Measurements from ENCODE around the gene CPOX.

Gene CPOX

DNA sequence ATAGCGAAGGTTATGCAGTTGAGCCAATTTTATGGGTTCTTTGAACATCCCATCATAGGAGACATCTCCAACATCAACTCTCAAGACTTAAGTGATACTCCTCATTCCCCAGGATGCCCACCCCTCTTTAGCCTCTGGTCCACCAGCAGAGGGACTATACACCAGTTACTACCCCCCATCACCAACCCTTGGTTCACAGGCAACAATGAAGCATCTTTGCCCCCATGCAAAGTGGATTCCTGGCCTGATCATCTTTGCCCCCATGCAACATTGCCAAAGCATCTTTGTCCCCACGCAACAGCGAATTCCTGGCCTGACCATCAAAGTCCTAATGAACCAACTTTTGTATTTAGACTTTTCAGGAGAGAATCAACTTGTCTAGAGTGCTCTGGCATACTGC lies 42.6 kb downstream of the CPOX start:
- H3K4me3 ChIP-seq (ENCODE audit: low read depth, low read length), result no peak overlapping the region
- DNase-seq (ENCODE audit: low read depth), result no peak

DNA sequence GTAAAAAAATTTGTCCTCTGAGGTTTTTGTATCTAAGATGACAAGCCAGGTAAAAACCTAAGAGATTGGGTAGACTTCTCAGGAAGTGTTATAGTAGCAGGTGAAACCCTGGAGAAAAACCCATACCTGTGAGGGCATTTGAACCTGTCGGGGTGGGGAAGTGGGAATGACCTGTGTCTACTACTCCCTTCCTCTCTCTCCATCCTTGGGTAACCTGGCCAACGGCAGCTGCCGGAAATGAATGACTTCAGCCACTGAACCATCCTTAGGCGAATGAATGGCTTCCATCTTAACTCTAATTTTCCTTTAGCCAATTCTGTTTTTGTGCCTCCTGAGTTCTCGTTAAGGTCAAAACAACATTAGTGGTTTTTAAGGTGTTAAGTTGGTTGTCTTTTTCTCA lies 44.9 kb downstream of the CPOX start:
- H3K4me3 ChIP-seq (ENCODE audit: low read depth, low read length), result no peak overlapping the region
- DNase-seq (ENCODE audit: low read depth), result no peak

DNA sequence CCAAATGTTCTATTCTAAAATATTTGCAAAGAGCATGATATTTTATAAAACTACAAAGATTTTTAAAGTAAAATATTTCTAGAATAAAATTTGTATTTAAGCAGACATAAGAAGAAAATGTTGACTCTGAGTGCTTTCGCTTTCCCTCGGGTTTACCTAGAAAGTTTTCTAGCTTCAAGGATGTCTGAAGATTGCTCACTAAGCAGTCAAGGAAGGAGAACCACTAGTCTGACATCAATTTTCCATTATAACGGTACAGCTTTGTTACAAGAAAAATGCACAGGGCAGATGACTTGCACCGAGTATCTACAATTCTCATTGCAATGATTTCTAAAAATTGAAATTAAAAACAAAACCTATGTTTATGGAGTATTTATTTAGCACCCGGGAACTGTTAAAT lies 47.5 kb downstream of the CPOX start:
- DNase-seq (ENCODE audit: low read depth), result no peak
- H3K4me3 ChIP-seq (ENCODE audit: low read depth, low read length), result no peak overlapping the region

DNA sequence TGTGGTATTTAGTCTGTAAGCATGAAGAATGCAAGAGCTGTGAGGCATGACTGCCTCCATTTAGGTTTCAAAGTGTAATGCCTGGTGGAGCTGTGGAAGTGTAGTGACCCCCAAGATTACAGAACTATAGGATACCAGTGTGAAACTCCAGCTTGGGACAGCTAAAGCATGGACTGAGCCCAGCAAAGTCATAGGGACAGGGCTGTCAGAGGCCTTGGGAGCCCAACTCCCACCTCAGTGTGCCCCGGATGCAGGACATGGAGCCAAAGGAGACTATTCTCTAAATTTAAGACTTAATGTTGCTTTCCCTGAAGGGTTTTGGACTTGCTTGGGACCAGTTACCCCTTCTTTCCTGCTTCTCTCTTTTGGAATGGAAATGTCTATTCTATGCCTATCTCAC lies 50.8 kb downstream of the CPOX start:
- no peak overlapping the region for H3K4me3 ChIP-seq (ENCODE audit: low read depth, low read length)
- DNase-seq (ENCODE audit: low read depth), result no peak

DNA sequence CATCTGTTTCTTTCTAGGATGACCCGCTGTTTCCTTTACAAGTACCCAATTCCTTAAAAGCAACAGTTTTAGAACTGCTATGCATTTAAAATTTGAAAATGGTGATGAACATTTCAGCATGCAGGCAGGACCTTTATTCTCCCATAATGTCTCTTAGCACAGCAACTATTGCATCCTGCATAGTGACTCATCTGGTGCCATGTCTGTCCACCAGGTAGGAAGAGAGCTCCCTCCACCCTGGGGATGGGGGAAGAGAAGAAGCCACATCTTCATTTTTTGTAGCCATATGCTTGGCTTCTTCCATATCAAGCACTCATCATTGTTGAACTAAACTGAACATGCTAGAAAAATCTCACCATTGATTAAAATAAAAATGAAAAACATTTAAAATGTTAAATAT lies 51.7 kb downstream of the CPOX start:
- DNase-seq (ENCODE audit: low read depth), result no peak
- H3K4me3 ChIP-seq (ENCODE audit: low read depth, low read length), result no peak overlapping the region

DNA sequence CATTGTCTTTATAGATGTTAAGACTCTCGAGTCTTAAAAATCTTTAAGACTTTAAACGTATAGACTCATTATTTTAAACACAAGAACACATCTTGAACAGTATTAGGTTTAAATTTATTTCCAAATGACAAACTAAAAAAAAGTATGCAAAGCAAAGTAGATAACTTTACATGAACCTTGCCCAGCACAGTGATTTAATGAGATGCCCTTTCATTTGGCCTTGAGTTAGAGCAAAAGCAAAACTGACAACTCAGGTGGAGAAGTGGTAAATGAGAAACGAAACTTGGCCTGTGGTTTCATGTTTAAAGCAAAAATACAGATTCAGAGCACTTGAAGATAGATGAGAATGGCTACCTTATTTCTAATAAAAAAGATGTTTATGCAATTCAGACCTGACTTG lies 53.1 kb downstream of the CPOX start:
- no peak overlapping the region for H3K4me3 ChIP-seq (ENCODE audit: low read depth, low read length)
- no peak for DNase-seq (ENCODE audit: low read depth)

DNA sequence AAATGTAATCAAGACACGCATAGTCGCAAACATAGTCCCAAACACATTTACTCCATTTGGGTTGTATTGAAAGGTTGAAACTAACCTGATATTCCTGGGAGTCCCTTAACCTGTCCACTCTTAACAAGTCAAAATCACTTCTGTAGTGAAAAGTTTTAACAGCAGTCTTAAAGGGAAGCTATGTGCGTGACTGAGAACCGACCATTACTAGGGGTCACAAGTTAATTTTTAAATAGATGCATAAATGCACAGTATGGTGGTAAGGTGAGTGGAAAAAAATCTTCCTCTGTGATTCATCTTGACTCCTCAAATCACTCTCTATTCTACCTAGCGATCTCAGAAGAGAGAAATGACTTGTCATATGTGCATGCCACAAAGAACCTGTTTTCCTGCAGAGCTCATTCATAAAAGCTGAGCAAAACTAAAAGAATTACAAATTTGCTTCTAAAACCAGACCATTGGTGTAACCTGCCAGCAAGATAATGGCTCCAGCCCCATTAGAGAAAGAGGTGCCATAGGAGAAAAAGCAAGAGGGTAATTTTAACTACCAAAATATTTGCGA lies 56.9 kb downstream of the CPOX start:
- H3K4me3 ChIP-seq (ENCODE audit: low read depth, low read length), result no peak overlapping the region
- DNase-seq (ENCODE audit: low read depth), result no peak

DNA sequence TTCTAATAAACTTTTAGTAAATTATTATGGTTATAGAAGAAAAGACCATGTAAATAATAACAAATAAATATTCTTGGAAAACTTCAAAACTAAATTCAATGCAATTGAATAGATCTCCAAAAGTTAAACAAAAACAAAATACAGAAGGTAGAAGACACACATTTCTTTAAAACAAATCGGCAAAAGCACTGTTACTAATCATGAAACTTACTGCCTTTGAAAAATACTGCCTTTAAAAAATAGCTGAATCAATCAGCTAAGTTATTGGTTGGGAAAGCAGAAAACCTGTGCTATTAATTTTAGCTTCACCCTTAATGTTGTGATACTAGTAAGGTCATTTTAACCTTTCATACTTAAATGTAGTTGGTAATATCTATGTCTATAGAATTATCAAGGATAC lies 58.7 kb downstream of the CPOX start:
- no peak for DNase-seq (ENCODE audit: low read depth)
- H3K4me3 ChIP-seq (ENCODE audit: low read depth, low read length), result no peak overlapping the region

DNA sequence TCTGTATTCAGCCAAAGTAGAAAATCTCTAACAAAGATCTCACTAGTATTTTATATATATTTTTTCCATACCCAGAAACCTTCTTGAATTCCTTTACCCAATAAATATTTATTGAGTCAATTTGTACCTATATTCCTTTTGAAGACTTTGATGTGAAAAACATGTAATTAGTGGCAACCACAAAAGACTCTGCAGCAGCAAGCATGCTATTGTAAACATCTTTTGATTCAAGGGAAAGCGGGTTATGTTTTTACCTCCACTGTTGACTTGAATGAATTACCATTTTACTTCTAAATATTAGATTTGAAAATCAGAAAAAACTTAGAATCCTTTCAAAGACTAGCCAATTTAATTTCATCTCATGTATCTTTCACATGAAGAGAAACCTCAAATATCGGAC lies 59.2 kb downstream of the CPOX start:
- no peak for DNase-seq (ENCODE audit: low read depth)
- no peak overlapping the region for H3K4me3 ChIP-seq (ENCODE audit: low read depth, low read length)

DNA sequence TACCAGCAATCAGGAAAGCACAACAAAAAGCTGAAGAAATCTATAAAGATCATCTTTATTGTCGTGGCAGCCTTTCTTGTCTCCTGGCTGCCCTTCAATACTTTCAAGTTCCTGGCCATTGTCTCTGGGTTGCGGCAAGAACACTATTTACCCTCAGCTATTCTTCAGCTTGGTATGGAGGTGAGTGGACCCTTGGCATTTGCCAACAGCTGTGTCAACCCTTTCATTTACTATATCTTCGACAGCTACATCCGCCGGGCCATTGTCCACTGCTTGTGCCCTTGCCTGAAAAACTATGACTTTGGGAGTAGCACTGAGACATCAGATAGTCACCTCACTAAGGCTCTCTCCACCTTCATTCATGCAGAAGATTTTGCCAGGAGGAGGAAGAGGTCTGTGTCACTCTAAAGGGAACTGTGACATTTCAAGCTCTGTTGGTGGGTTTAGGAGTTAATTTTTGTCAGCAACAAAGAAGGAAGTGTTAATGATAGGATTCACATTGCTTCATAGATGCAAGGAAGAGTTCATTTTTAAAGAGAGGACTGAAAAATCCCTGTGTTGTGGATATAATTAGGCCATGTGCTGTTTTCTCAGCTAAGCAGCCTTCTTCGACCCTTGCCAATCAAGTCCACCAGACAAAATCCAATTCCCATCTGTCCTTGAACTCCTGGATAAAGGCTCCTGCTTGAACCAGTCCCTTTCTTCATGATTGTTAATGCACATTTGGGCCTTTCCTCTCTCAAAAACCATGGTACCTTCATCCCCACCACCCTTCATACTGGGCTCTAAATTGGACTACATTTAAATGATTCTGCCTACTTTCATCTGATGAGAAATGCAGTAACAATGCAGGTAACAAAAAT lies 60.5 kb downstream of the CPOX start:
- DNase-seq (ENCODE audit: low read depth), result no peak
- H3K4me3 ChIP-seq (ENCODE audit: low read depth, low read length), result no peak overlapping the region

DNA sequence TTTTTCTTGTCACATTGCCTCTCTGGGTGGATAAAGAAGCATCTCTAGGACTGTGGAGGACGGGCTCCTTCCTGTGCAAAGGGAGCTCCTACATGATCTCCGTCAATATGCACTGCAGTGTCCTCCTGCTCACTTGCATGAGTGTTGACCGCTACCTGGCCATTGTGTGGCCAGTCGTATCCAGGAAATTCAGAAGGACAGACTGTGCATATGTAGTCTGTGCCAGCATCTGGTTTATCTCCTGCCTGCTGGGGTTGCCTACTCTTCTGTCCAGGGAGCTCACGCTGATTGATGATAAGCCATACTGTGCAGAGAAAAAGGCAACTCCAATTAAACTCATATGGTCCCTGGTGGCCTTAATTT lies 61.2 kb downstream of the CPOX start:
- H3K4me3 ChIP-seq (ENCODE audit: low read depth, low read length), result no peak overlapping the region
- no peak for DNase-seq (ENCODE audit: low read depth)

DNA sequence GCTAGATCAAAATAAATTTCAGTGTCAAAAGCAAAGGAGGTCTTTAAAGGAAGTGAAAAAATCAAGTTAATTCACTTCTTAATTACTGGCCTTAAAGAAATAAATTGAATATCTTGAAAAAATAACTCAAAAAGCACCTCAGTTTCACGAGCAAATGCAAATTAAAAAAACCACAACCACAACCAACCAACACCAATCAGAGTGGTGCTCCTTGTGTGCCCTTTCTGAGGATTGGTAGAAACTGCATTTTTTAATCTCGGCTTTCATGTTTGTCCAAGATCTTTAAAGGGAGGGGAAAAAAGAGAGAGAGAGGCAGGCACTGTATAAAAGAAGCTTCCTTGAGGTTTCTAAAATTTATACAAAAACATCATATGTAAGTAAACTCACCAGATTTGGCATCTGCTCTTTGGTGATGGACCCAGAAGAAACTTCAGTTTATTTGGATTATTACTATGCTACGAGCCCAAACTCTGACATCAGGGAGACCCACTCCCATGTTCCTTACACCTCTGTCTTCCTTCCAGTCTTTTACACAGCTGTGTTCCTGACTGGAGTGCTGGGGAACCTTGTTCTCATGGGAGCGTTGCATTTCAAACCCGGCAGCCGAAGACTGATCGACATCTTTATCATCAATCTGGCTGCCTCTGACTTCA lies 61.7 kb downstream of the CPOX start, which contains the start of gene GPR15:
Gene GPR15, plus strand, starts transcription at position 357 of the 653 bp plus-strand sequence. Its CDS starts 56 bp downstream, at position 413.
- no peak within 1 kb of the TSS for H3K4me3 ChIP-seq (ENCODE audit: low read depth, low read length)
- DNase-seq (ENCODE audit: low read depth), result no peak

DNA sequence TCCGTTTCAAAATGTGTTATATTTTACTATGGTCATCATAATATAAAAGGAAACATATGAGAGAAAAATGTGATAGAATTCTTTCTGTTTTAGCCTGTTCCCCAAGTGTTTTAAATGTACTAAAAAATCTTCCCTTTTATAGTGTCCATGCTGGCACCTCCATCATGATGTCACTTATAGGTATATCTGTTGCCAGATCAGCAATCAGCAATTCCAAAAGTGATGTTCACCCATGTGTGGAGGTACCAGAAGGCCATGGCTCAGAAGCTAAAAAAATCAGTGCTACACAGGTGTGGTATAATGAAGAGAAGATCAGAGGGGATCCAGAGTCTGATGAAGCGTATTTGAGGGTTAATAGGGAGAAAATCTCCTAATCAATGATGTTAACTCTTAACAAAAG lies 62.7 kb downstream of the CPOX start:
- no peak for DNase-seq (ENCODE audit: low read depth)
- H3K4me3 ChIP-seq (ENCODE audit: low read depth, low read length), result no peak overlapping the region

DNA sequence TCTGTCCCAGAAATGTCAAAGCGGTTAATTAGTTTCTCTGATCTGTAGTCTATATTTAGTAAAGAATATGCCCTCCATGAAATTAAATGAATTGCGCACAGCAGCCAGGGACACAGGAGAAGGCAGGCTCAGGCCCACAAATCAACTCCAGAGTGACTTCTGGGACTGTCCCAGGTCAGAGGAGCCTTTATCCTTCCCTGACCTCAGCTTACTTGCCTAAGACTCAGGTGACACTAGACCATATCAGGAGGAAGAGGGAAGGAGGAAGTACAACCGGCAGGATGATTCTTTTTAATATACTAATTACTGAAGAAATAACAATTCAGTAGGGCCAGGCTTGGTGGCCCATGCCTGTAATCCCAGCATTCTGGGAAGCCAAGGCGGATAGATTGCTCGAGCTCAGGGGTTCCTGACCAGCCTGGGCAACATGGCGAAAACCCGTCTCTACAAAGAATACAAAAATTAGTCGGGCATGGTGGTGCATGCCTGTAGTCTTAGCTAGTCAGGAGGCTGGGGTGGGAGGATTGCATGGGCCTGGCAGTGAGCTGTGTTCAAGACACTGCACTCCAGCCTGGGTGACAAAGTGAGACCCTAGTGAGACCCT lies 63.5 kb downstream of the CPOX start:
- no peak overlapping the region for H3K4me3 ChIP-seq (ENCODE audit: low read depth, low read length)
- no peak for DNase-seq (ENCODE audit: low read depth)
